GM12892 (cell line): Measurements from ENCODE around the gene LFNG. TPM values are rescaled to one million over a fixed set of nuclear protein-coding genes. Genes with fewer than 3 reads are reported as not detected.
A peak's percentile ranks its signal among the peaks of the same experiment; 100 is the strongest.

Source experiments
- DNase-seq: peaks from one replicate; pipeline ENCODE4 v3.0.0; 2011; ENCODE audit not compliant: insufficient read length
- FAIRE-seq: peaks from 2 replicates; lab custom pipeline; 2011; peaks lifted over from hg19 to GRCh38; lab: Jason Lieb, UNC
- POLR2A ChIP-seq: IDR thresholded peaks from 2 replicates; pipeline ENCODE4 v1.6.1; 2011; ENCODE audit warnings: low read depth, low read length, control low read depth
- POLR2AphosphoS5 ChIP-seq: IDR thresholded peaks from 2 replicates; pipeline ENCODE4 v1.6.1; 2011; ENCODE audit warnings: low read depth, low read length, control low read depth
- TAF1 ChIP-seq: IDR thresholded peaks from 2 replicates; pipeline ENCODE4 v1.6.1; 2011; ENCODE audit warnings: low read depth, mild to moderate bottlenecking, control low read depth, low read length, borderline replicate concordance
- polyA plus RNA-seq: library from polyadenylated mRNA; unstranded; fragments of >200 nt; gene quantifications from one replicate; pipeline ENCODE4 v1.2.1, GENCODE V29; 2012; ENCODE audit warnings: missing spikeins, inconsistent platforms; ENCODE audit not compliant: missing spikeins

LFNG gene
- polyA plus RNA-seq = 0.17 TPM

- TF ChIP-seq TAF1 (no peak), POLR2A (peak; percentile 51; the same call in 1 of the 2 replicates), POLR2AphosphoS5 (no peak)
- DNase-seq = peak; percentile 100
- peak; percentile 97 for FAIRE-seq
These were observed at the start of gene LFNG for GRCh38 chr7:2519119-2519930. LFNG (plus strand) TSS chr7:2519774; CDS start chr7:2519862, 88 bp downstream.

GRCh38 chr7:2470204-2471021 lies 49.2 kb upstream of the LFNG start:
- DNase-seq = no peak
- TF ChIP-seq POLR2AphosphoS5 (no peak), POLR2A (no peak), TAF1 (no peak)
- no peak for FAIRE-seq

GRCh38 chr7:2471022-2471329 lies 48.6 kb upstream of the LFNG start:
- FAIRE-seq (no peak), DNase-seq (no peak)
- no peak for TF ChIP-seq TAF1
- TF ChIP-seq POLR2AphosphoS5 = no peak
- TF ChIP-seq POLR2A = no peak

DNA sequence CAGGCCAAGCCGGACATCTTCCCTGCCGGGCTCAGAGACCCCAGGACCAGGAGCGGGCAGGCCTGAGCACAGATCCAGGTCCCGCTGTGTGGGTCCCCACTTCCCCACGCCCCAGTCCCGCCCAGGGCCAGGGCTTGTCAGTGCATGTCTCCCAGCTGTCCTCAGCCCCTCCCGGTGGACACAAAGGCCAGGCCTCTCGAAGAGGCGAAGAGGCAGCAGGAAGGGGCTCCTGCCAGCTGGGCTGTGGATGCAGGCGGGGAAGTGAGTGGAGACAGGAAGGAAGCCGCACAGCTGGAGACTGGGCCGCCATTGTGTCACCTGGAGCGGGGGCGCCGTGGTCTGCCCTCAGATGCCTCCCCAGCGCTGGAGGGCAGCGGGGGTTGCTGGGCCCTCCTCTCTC lies 48.2 kb upstream of the LFNG start:
- FAIRE-seq (no peak), DNase-seq (no peak)
- TF ChIP-seq POLR2A = no peak
- TF ChIP-seq POLR2AphosphoS5 = no peak

DNA sequence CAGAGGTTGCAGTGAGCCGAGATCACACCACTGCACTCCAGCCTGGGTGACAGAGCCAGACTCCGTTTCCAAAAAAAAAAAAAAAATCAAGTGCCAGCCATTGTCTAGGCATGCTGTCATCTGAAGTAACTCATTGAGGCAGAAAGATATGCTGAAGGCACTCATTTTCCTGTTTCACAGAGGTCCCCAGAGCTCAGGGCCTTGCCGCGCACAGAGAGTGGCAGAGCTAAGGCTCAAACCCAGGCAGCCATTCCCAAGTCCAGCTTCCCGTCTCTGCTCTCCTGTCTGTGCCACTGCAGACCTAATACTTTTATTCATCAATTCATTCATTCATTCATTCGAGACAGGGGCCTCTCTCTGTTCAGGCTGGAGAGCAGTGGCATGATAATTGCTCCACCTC lies 46.8 kb upstream of the LFNG start:
- no peak for TF ChIP-seq TAF1
- TF ChIP-seq POLR2AphosphoS5 = no peak
- no peak for TF ChIP-seq POLR2A
- FAIRE-seq (no peak), DNase-seq (no peak)

DNA sequence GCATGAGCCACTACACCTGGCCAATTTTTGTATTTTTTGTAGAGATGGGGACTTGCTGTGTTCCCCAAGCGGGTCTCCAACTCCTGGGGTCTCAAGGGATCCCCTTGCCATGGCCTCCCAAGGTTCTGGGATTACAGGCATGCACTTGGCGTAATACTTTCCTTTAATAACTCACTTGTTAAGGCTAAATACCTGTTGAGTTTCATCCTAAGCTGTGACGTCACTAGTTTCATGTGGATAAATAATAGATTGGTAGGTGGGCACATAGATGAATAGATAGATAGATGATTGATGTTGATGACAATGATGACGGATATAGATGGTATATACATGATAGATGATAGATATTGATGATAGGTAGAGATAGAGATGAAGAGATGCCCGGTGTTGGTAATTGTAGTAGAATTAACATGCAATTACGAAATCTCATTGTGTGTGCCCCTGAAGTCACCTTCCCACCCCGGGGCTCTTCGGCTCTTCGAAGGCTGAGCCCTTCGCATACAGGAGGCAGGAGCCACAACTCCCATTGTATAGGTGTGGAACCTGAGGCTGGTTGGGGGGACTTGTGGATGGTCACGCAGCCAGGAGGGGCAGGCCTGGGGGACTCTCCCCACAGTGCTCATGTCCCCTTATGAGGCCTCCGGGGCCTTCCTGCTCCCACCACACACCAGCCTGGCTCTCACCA lies 45.9 kb upstream of the LFNG start:
- TF ChIP-seq POLR2AphosphoS5 (no peak), TAF1 (no peak), POLR2A (no peak)
- DNase-seq = no peak
- no peak for FAIRE-seq

GRCh38 chr7:2474224-2474623 lies 45.4 kb upstream of the LFNG start:
- FAIRE-seq (no peak), DNase-seq (no peak)
- TF ChIP-seq TAF1 = no peak
- TF ChIP-seq POLR2A = no peak
- TF ChIP-seq POLR2AphosphoS5 = no peak

GRCh38 chr7:2474813-2475677 lies 44.5 kb upstream of the LFNG start:
- no peak for DNase-seq
- no peak for FAIRE-seq
- no peak for TF ChIP-seq TAF1
- no peak for TF ChIP-seq POLR2AphosphoS5
- TF ChIP-seq POLR2A = no peak

DNA sequence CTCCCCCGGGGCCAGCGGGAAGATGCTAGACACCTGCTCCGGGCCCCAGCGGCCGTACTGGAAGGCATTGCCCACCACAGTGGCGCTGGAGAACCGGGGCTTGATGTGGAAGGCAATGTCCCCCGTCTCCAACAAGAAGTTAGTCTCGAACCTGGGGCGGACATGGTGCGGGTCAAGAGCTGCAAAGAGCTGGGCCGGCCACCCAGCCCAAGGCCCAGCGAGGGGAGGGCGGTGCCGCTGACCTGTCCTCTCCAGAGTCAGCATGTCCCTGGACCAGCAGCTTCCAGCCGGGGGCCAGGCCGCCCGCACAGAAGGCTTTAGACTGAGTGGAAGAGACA lies 43.9 kb upstream of the LFNG start:
- no peak for FAIRE-seq
- TF ChIP-seq POLR2AphosphoS5 = no peak
- TF ChIP-seq POLR2A = no peak
- TF ChIP-seq TAF1 = no peak
- no peak for DNase-seq

- no peak for TF ChIP-seq POLR2A
- no peak for TF ChIP-seq POLR2AphosphoS5
- TF ChIP-seq TAF1 = no peak
- DNase-seq (no peak), FAIRE-seq (no peak)
These were observed 43.3 kb upstream of the LFNG start, which contains the start of gene GRIFIN for GRCh38 chr7:2476298-2476697. GRIFIN (minus strand) TSS chr7:2476398; CDS start chr7:2476383, 15 bp downstream.
